HG03565 (cell line): ENCODE data around the gene PMIS2.

Source experiments
- ATAC-seq: cut with Tn5 transposase; IDR thresholded peaks from one replicate; pipeline ENCODE4 v1.9.1; 2021; ENCODE audit warnings: mild to moderate bottlenecking, moderate library complexity; ENCODE audit not compliant: unreplicated experiment

Gene PMIS2

GRCh38 chr19:35628264-35628564 is 42.2 kb downstream of the PMIS2 start:
- ATAC-seq = no peak

DNA sequence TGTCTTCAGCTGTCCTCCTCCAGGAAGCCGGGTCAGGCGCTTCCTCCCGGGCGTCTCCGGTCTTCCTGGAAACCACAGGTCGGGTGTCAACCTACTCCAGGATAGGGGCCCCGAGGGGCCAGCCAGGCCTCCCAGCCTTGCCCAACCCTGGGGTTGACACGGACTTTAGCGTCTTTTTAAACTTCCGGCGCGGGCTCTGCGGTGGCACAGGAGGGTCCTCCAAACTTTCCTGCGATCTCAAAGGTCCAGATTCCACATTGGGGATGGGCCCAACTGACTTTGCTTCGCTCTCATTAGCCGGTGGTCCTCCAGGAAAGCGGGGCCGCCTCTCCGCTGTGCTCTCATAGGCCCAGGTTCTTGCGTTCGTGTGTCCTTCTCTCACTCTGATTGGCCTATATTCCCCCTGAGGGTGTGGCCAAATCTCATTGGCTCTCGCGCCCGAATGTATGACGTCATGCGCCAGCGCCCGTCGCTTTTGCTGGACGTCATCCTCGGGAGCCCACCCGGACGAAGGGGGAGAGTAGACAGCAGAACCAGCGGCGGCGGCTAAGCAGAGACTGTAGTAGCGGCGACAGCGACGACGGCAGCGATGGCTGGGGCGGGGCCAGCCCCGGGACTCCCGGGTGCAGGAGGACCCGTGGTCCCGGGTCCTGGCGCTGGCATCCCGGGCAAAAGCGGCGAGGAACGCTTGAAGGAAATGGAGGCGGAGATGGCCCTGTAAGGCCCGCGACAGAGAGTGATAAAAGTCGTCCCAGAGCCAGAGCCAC is 42.8 kb downstream of the PMIS2 start, which contains the start of gene RBM42:
TSS of gene RBM42 (plus strand) at position 472 of the 767 bp plus-strand sequence. CDS start at position 590, 118 bp downstream.
- peak; percentile 91 for ATAC-seq

- ATAC-seq = no peak
These were observed 43.3 kb downstream of the PMIS2 start for GRCh38 chr19:35629332-35629633.

DNA sequence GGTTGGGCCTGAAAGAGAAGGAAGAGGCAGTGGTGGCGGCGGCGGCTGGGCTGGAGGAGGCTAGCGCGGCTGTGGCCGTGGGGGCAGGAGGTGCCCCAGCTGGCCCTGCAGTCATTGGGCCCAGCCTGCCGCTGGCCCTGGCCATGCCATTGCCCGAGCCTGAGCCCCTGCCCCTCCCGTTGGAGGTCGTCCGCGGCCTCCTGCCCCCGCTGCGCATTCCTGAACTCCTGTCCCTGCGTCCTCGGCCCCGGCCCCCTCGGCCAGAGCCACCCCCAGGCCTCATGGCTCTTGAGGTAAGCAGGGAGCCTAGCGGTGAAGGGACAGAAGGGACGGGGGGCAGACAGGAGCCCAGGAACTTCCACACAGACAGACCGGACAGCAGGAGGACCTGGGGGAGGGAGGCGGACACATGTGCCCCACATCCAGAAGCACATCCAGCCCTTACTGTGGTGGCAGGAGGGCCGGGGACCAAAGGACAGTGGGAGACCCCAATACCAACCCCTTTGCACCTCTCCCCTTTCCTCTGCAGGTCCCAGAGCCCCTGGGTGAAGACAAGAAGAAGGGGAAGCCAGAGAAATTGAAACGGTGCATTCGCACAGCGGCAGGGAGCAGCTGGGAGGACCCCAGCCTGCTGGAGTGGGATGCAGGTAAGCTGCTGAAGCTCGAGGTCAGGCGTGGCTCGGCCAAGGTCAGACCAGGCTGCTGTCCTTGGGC is 47.9 kb downstream of the PMIS2 start:
- ATAC-seq = no peak

- ATAC-seq = no peak
These were observed 50.7 kb downstream of the PMIS2 start for GRCh38 chr19:35636651-35637050.
